NT2/D1 (cell line): Measurements from ENCODE around the gene RNPS1.

Experiments used
- DNase-seq: peaks from one replicate; pipeline ENCODE4 v3.0.0-alpha.2; 2011; ENCODE audit warnings: low read depth, low spot score
- H3K27me3 ChIP-seq: 2 replicates; pipeline ENCODE4 v1.6.0; 2011; ENCODE audit warnings: mild to moderate bottlenecking; ENCODE audit not compliant: insufficient read length, insufficient read depth
- H3K36me3 ChIP-seq: 2 replicates; pipeline ENCODE4 v1.6.1; 2011; ENCODE audit warnings: mild to moderate bottlenecking, low read length, mixed read lengths; ENCODE audit not compliant: insufficient read depth, insufficient read length
- H3K4me1 ChIP-seq: 2 replicates; pipeline ENCODE4 v1.5.1; 2011; ENCODE audit not compliant: insufficient read depth, insufficient read length
- H3K4me3 ChIP-seq: 2 replicates; pipeline ENCODE4 v1.5.1; 2011; ENCODE audit warnings: low read depth; ENCODE audit not compliant: insufficient read length
- H3K9ac ChIP-seq: 2 replicates; pipeline ENCODE4 v1.6.0; 2011; ENCODE audit warnings: low read depth; ENCODE audit not compliant: insufficient read length
- H3K9me3 ChIP-seq: 2 replicates; pipeline ENCODE4 v1.5.1; 2011; ENCODE audit warnings: mild to moderate bottlenecking, low read length; ENCODE audit not compliant: insufficient read depth
- SUZ12 ChIP-seq: IDR thresholded peaks from 2 replicates; pipeline ENCODE4 v1.6.1; 2011; ENCODE audit not compliant: insufficient read length, insufficient read depth; ENCODE audit errors: extremely low read depth
- YY1 ChIP-seq: IDR thresholded peaks from 2 replicates; pipeline ENCODE4 v1.6.1; 2011; ENCODE audit not compliant: insufficient read length, insufficient read depth
- ZNF274 ChIP-seq: IDR thresholded peaks from 2 replicates; pipeline ENCODE4 v1.6.1; 2011; ENCODE audit warnings: mild to moderate bottlenecking, low read depth, low read length

RNPS1 gene

GRCh38 chr16:2267913-2268666 lies at the start of gene RNPS1:
Gene RNPS1, minus strand, starts transcription at chr16:2268126. Its CDS starts 3,483 bp downstream, at chr16:2264643.
- TF ChIP-seq SUZ12 (no peak), ZNF274 (no peak), YY1 (no peak)
- peaks cover 47% of the 10 kb centered on the region for H3K36me3 ChIP-seq

GRCh38 chr16:2317231-2318020 lies 49.5 kb upstream of the RNPS1 start:
- TF ChIP-seq YY1 (no peak), ZNF274 (no peak), SUZ12 (no peak)
- Histone ChIP-seq H3K4me1 (no peaks in the 10 kb centered on the region), H3K9ac (no peak overlapping the region), H3K27me3 (no peaks in the 10 kb centered on the region), H3K36me3 (no peaks in the 10 kb centered on the region), H3K9me3 (no peaks in the 10 kb centered on the region), H3K4me3 (no peak overlapping the region)
- no peak for DNase-seq

More at GRCh38 chr16:2267913-2268666, at the start of gene RNPS1:
- H3K9me3 ChIP-seq = no peaks in the 10 kb centered on the region
- peaks cover 21% of the 10 kb centered on the region for H3K4me1 ChIP-seq
- peak within 1 kb of the TSS; percentile 91 for H3K9ac ChIP-seq
- peak; percentile 95 for DNase-seq
- H3K27me3 ChIP-seq = peaks cover 10% of the 10 kb centered on the region
- H3K4me3 ChIP-seq = peak within 1 kb of the TSS; percentile 90

GRCh38 chr16:2308089-2308962 lies 40.4 kb upstream of the RNPS1 start:
- H3K4me3 ChIP-seq = no peak overlapping the region
- no peak for DNase-seq

GRCh38 chr16:2299915-2300192 lies 31.9 kb upstream of the RNPS1 start:
- DNase-seq = no peak
- no peak for TF ChIP-seq SUZ12
- Histone ChIP-seq H3K9me3 (no peaks in the 10 kb centered on the region), H3K4me3 (no peak overlapping the region), H3K27me3 (no peaks in the 10 kb centered on the region), H3K4me1 (no peaks in the 10 kb centered on the region), H3K9ac (no peak overlapping the region), H3K36me3 (no peaks in the 10 kb centered on the region)

More at GRCh38 chr16:2308089-2308962, 40.4 kb upstream of the RNPS1 start:
- no peaks in the 10 kb centered on the region for H3K9me3 ChIP-seq
- no peak for TF ChIP-seq ZNF274
- no peak for TF ChIP-seq SUZ12
- TF ChIP-seq YY1 = no peak
- H3K36me3 ChIP-seq = no peaks in the 10 kb centered on the region
- no peaks in the 10 kb centered on the region for H3K27me3 ChIP-seq
- no peaks in the 10 kb centered on the region for H3K4me1 ChIP-seq
- no peak overlapping the region for H3K9ac ChIP-seq

- no peaks in the 10 kb centered on the region for H3K36me3 ChIP-seq
- H3K9ac ChIP-seq = no peak overlapping the region
- no peak overlapping the region for H3K4me3 ChIP-seq
- no peaks in the 10 kb centered on the region for H3K4me1 ChIP-seq
- H3K9me3 ChIP-seq = no peaks in the 10 kb centered on the region
- no peak for DNase-seq
- TF ChIP-seq SUZ12 (no peak), ZNF274 (no peak), YY1 (no peak)
- no peaks in the 10 kb centered on the region for H3K27me3 ChIP-seq
These were observed 31.4 kb upstream of the RNPS1 start for GRCh38 chr16:2299121-2299914.

GRCh38 chr16:2298621-2299020 lies 30.7 kb upstream of the RNPS1 start:
- TF ChIP-seq ZNF274 (no peak), YY1 (no peak), SUZ12 (no peak)
- Histone ChIP-seq H3K9me3 (no peaks in the 10 kb centered on the region), H3K27me3 (no peaks in the 10 kb centered on the region), H3K9ac (no peak overlapping the region), H3K4me1 (no peaks in the 10 kb centered on the region), H3K4me3 (no peak overlapping the region), H3K36me3 (no peaks in the 10 kb centered on the region)
- DNase-seq = no peak
